Measurements from ENCODE around the gene SEMA5B.

GRCh38 chr3:123053107-123053506 is 25.5 kb upstream of the SEMA5B start:
- TF ChIP-seq CTCF (tag by site-specific recombination; IDR thresholded peaks at IDR 0.05) (no peak), ZNF112 (tag by site-specific recombination; IDR thresholded peaks at IDR 0.05) (no peak), ZNF549 (tag by site-specific recombination; IDR thresholded peaks at IDR 0.05) (no peak), PBX3 (CRISPR knock-in tag; IDR thresholded peaks at IDR 0.05) (no peak), ZNF311 (tag by site-specific recombination; IDR thresholded peaks at IDR 0.05; ENCODE audit: borderline replicate concordance) (no peak)

All from HEK293 (cell line).